T follicular helper cell (primary cell): ENCODE results near the gene NLRX1.
"Not testable (repeated sequence)": the region's sequence is repeated elsewhere in the genome, so short reads cannot be mapped to it uniquely, and the experiment has no call there.

Experiments used
- DNase-seq: peaks from one replicate; pipeline ENCODE4 v3.0.0-alpha.2; 2020; ENCODE audit warnings: low read depth

Gene NLRX1

DNA sequence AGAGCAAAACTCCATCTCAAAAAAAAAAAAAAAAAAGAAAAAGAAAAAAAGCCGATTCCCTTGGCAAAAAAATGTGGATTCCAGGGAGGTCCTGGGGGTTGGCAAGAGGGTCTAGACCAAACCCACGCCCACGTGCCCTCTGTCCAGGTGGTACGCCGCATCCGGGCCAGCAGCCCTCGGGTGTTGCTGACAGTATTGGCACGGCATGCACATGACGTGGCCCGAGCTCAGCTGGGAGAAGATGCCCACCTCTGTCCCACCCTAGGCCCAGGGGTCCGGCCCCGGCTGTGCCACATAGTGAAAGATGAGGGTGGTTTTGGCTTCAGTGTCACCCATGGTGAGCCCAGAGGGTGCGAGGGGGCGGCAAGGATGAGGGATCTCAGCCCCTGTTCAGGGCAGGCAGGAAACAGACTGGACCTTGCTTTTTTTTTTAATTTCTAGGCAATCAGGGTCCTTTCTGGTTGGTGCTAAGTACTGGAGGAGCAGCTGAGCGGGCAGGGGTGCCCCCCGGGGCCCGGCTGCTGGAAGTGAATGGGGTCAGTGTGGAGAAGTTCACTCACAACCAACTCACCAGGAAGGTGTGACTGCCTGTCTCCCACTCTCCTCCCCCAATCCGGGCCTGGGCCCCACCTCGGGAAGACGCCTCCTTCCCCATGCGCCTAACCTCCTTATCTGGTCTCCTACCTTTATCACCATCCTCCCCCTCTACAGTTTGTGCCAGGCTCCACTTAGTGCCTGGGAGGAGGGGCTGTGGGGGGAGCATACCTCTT, 18.8 kb downstream of the NLRX1 start:
- no peak for DNase-seq

DNA sequence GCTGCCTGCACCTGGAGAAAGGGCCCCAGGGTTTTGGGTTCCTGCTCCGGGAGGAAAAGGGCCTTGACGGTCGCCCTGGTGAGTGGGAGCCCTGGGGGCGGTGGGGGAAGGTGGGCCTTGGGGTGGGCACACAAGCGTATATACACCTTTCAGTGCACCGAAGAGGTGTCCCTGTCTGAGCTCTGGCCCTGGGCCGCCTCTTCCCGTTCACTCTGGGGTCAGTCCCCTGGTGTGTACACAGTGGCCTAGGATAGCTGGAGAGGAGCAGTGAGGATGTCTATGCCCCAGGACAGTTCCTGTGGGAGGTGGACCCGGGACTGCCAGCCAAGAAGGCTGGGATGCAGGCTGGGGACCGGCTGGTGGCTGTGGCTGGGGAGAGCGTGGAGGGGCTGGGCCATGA, 19.5 kb downstream of the NLRX1 start:
- no peak for DNase-seq

DNA sequence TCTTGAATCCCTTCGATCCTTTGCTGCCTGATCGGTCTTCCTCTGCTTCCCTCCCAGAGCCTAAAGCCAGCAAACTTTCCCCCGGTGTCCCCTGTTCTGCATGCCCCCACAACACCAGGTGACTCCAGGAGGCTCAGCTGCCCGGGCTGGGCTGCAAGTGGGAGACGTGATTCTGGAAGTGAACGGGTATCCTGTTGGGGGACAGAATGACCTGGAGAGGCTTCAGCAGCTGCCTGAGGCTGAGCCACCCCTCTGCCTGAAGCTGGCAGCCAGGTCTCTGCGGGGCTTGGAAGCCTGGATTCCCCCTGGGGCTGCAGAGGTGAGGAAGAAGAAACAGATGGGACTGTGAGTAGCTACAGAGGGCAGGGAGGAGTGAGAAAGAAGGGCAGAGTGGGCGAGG, 20.4 kb downstream of the NLRX1 start:
- no peak for DNase-seq

GRCh38 chr11:119189393-119189792, 20.9 kb downstream of the NLRX1 start:
- DNase-seq, result no peak

- DNase-seq, result no peak
Measured at GRCh38 chr11:119190531-119190930, 22.0 kb downstream of the NLRX1 start.

- DNase-seq, result not testable (repeated sequence)
Measured at GRCh38 chr11:119191265-119191664, 22.7 kb downstream of the NLRX1 start.

DNA sequence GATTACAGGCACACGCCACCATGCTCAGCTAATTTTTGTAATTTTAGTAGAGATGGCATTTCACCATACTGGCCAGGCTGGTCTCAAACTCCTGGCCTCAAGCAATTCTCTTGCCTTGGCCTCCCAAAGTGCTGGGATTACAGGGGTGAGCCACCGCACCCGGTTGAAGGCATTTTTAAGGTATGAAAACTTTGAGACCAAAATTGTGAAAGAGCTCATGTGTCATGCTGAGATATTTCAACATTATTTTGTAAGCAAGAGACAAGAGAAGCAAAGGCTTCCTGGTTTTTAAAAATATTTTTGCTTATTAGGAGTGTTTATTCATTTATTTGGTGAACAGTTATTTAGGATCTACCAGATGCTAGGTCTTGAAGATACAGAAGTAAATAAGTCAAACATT, 23.6 kb downstream of the NLRX1 start:
- no peak for DNase-seq

DNA sequence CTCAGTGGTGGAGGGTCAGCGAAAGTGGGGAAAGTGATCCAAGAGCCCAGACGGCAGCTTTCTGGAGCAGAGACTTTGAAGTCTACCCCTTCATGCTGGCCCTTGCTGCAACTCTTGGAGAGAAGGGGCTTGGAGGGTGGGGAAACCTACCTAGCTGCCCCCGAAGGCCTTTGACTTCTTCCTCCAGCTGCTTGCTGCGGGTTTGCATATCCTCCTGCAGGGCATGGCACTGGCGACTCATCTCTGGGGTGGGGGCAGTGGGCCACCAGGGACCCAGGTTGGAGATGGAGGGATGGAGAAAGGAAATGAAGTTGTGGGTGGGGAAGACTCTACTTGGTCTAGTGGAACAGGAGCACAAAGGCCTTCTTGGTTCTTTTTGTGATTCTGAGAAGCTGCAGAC, 24.5 kb downstream of the NLRX1 start:
- no peak for DNase-seq

- DNase-seq, result no peak
Measured at GRCh38 chr11:119193626-119194025, 25.1 kb downstream of the NLRX1 start.

DNA sequence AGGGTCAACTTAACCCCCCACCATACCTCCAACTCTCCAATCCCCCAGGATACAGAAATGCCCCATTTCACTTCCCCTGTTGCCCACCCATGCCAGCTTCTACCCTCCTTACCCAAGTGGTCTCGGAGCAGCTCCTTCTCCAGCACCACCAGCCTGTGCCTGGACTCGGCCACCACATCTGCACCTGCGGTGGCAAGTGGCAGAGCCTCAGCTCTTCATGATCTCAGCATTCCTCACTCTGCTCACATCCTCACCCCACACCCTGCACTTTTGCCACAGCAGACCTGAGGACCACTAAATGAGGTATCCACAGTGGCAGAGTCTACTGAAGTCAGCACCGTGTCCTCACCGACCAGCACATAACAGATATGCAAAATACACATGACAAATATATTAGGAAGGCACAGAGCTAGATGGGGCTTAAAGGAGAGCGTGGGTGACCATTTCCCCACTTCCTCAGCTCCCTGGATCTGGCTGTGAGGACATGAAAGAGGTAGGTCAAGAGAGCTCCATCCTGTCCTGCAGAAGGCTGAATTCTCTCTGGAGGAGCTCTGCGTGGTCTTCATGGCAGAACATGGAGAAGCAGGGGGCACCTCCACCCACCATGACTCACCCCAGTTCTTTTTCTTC, 26.4 kb downstream of the NLRX1 start:
- no peak for DNase-seq

DNA sequence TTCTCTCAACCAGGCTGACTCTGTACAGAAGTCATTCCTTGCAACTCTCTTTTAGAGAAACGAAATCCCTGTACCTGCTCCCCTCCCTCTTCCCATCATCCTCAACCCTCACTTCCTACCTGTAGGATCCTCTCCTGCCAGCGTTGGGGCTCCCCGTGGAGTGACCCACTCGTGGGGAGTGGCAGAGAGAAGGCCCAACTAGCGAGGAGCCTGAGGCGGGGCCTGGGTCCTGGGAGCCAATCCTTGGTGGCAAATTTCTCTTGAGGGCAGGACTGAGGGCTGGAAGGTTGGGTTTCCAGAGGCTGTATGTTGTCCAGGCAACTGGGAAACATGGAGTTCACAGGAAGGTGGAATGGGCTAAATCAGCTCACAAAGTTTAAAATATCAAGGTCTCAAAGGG, 27.2 kb downstream of the NLRX1 start:
- DNase-seq, result no peak

DNA sequence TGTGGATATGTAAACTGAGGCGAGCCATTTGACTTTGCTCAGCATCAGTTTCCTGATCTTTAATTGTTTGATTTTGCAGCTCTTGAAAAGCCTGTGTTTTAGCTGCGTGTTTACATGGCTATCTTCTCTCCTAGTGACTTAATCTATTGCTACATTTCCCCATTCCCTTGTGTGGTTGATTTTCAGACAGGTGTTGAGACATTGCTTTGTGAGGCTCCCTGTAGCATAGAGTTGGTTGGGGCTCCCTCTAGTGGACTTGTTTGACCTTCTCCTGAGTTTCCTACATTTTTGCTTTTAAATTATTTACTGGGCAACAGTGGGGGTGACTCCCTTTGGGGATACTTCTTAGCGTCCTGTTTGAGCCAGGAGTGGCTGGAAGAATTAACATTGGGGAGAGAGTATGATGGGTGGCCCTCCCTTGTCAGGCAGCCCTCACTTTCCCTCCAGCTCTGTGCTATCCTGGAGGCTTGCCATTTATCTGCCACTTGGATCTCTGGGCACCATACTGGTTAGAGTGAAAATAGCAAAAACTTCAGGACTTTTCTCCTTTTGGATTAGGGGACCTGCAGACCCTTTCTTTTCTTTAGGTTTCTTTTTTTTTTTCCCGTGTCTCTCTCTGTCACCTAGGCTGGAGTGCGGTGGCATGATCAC, 28.4 kb downstream of the NLRX1 start:
- DNase-seq, result peak; percentile 55

GRCh38 chr11:119198925-119199324, 30.4 kb downstream of the NLRX1 start:
- no peak for DNase-seq

- DNase-seq, result not testable (repeated sequence)
Measured at GRCh38 chr11:119201236-119201635, 32.7 kb downstream of the NLRX1 start.

DNA sequence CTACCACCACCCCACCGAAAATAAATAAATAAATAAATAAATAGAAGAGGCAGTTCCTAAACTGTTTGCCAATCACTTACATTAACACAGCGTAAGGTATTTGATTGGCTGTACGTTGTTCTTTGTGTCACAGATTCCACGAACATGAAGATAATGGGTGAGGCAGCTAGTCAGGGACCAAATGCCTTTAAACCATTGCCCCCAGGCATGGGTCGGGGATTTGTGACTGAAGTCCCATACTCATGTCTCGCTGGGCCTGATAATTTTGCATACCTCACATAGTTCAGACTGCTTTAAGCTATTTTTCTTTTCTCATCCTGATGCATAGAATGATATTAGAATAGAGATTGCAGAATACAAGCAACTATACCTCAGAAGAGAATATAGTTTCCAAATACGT, 34.0 kb downstream of the NLRX1 start:
- DNase-seq, result no peak

DNA sequence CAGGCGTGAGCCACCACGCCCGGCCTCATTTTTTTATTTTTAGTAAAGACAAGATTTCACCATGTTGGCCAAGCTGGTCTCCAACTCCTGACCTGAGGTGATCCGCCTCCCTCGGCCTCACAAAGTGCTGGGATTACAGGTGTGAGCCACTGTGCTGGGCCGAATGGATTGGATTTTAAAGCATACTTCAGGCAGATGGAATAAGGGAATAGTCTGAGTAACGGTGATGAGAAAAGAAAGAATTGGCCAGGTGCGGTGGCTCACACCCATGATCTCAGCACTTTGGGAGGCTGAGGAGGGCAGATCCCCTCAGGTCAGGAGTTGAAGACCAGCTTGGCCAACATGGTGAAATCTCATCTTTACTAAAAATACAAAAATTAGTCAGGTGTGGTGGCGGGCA, 35.5 kb downstream of the NLRX1 start:
- DNase-seq, result no peak

DNA sequence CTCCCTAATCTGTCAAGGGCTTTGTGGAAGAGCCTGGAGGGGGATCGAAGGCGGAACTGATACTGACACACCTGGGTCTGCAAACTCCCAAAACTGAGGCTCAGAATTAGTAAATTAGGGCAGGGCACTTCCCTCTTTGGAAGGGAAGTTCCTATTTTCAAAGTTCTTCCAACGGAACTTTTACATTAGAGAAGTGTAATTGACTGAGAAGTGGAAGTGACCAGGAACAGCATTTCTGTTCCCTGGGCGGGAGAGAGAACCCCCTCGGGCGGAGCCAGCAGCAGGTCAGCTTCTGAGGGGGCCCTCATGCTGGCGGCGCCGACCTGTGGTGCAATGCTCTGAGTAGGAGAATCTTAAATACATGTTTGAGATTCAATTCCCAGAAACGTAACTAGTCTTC, 36.6 kb downstream of the NLRX1 start:
- DNase-seq, result no peak

DNA sequence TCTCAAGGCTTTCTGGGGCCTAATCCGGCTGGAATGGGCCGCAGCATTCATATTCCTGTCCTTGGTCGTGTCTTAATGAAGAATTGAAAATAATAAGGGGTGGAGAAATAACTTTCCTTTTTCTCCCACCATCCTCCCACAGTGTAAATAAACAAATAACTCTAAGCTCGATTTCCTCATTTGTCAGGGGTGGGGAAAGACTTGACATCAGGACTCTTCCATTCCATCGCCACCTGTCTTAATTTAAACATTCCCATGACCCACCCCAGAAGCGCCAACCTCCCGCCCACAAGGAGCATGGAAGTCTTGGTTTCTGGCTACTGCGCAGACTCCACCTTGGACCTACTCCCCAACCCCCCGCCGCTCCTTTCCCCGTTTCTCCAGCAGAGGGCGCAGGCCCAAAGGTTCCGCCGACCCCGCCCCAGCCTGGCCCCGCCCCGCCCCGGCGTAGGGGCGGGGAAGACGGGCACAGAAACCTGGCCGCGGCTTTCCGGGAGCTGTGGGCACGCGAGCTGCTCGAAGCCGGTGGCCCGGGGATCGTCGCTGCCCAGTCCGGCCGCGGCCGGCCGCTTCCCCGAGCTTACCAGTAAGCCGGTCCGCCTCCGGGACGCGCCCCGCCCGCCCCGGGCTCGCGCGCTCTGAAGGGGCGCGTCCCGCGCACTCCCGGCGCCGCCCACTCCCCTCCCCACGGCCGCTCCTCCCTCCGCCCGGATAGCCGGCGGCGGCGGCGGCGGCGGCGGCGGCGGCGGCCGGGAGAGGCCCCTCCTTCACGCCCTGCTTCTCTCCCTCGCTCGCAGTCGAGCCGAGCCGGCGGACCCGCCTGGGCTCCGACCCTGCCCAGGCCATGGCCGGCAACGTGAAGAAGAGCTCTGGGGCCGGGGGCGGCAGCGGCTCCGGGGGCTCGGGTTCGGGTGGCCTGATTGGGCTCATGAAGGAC, 37.3 kb downstream of the NLRX1 start, which contains the start of gene CBL:
TSS of gene CBL (plus strand) at position 766 of the 937 bp plus-strand sequence. CDS start at position 845, 79 bp downstream.
- DNase-seq, result peak; percentile 96

GRCh38 chr11:119206511-119207414, 38.2 kb downstream of the NLRX1 start:
- peak; percentile 18 for DNase-seq

DNA sequence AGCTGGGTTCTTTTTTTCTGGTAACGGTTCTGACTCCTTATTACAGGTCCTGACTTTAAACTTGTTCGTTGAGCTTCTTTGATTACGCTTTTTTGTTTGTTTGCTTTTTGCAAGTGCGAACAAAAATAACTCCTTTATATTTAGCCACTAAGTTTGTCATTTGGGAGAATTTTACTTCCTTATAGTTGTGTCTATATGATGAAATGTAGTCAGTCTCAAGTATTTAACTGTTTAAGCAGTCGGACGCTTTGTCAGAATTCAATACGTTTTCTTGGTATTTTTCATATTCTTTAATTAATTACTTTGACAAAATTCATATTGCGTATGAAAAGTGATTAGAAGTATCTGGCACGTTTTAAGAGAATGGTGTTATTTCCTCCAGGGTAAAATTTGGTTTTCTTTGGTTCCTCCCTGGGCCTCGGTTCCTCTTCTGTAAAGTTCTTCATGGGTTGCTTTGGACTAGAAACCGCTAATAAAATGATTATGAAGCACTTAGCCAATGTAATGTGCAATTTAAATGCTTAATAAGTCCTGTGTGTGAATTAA, 39.0 kb downstream of the NLRX1 start:
- DNase-seq, result no peak

DNA sequence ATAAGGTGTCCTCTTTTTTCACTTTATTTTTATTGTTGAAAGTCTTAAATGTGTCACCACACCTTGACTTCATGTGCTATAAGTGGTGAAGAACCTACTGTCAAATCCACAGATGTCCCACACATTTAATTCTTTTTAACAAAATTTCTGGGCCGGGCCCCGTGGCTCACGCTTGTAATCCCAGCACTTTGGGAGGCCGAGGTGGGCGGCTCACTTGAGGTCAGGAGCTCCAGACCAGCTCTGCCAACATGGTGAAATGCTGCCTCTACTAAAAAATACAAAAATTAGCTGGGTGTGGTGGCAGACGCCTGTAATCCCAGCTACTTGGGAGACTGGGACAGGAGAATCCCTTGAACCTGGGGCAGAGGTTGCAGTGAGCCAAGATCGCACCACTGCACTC, 40.7 kb downstream of the NLRX1 start:
- DNase-seq, result no peak
